Activated naive CD8-positive, alpha-beta T cell (primary cell): ENCODE results near the gene GTF2F1.
"Not testable (repeated sequence)": the region's sequence is repeated elsewhere in the genome, so short reads cannot be mapped to it uniquely, and the experiment has no call there.

ENCODE experiments used
- H3K27ac Mint-ChIP-seq: one replicate; pipeline ENCODE4 v1.8.0; 2021; ENCODE audit warnings: mixed read lengths
- H3K27me3 Mint-ChIP-seq: one replicate; pipeline ENCODE4 v1.8.0; 2021; ENCODE audit warnings: mixed read lengths
- H3K36me3 Mint-ChIP-seq: one replicate; pipeline ENCODE4 v1.8.0; 2021; ENCODE audit warnings: mixed read lengths
- H3K4me1 Mint-ChIP-seq: one replicate; pipeline ENCODE4 v1.8.0; 2021; ENCODE audit warnings: low read depth, mixed read lengths
- H3K4me3 Mint-ChIP-seq: one replicate; pipeline ENCODE4 v1.8.0; 2021; ENCODE audit warnings: mild to moderate bottlenecking, mixed read lengths
- H3K9me3 Mint-ChIP-seq: one replicate; pipeline ENCODE4 v1.8.0; 2021; ENCODE audit warnings: low read depth, mixed read lengths

The GTF2F1 gene

DNA sequence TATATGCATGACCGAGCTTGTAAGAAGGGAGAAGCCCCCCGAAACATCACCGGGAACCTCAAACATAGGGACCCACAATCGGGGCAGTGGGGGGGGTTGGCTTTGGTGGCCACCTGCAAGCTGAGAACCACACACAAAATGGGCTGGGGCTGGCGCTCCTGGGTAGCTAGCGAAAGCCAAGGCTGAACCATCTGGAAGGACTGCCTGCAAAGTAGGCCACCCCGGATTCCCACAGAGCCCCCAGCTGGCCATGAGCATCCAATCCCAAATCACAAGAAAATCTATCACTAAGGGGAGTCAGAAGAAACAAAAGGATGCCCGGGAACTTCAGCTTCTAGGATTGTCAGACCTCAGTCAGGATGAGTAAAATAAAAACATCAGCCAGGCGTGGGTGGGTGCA is 14.5 kb downstream of the GTF2F1 start:
- H3K36me3 Mint-ChIP-seq = peaks cover 7% of the 10 kb centered on the region
- H3K27ac Mint-ChIP-seq = no peak overlapping the region
- no peaks in the 10 kb centered on the region for H3K9me3 Mint-ChIP-seq
- H3K4me3 Mint-ChIP-seq = no peak overlapping the region
- H3K4me1 Mint-ChIP-seq = peaks cover 3% of the 10 kb centered on the region
- no peaks in the 10 kb centered on the region for H3K27me3 Mint-ChIP-seq

DNA sequence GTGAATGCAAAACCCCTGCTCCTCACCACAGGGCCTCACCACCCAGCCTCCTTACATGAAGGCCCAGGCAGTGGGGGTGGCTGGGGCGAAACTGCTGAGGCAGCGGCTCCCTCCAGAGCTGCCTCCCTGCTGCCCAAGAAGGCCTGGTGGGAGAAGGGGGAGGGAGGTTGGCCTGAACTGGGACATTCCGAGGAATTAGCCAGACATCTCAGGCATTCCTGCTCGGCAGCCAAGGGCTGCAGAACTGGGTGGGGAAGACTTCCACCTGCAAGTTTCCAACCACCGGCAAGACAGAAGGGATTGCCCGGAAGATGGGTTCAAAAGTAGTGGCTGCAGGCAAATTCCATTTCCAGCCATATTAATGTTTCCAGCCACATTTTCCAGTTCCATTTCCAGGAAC is 14.9 kb downstream of the GTF2F1 start:
- no peaks in the 10 kb centered on the region for H3K9me3 Mint-ChIP-seq
- H3K4me1 Mint-ChIP-seq = peaks cover 3% of the 10 kb centered on the region
- H3K4me3 Mint-ChIP-seq = no peak overlapping the region
- no peaks in the 10 kb centered on the region for H3K27me3 Mint-ChIP-seq
- H3K36me3 Mint-ChIP-seq = peaks cover 5% of the 10 kb centered on the region
- no peak overlapping the region for H3K27ac Mint-ChIP-seq

- H3K27ac Mint-ChIP-seq = no peak overlapping the region
- no peaks in the 10 kb centered on the region for H3K9me3 Mint-ChIP-seq
- peaks cover 8% of the 10 kb centered on the region for H3K4me1 Mint-ChIP-seq
- peaks cover 3% of the 10 kb centered on the region for H3K36me3 Mint-ChIP-seq
- H3K27me3 Mint-ChIP-seq = no peaks in the 10 kb centered on the region
- H3K4me3 Mint-ChIP-seq = no peak overlapping the region
Observed at GRCh38 chr19:6376512-6377190, 16.3 kb downstream of the GTF2F1 start.

GRCh38 chr19:6375411-6376010 is 17.5 kb downstream of the GTF2F1 start, which contains the start of gene PSPN:
TSS of gene PSPN (minus strand) at chr19:6375933. CDS start at chr19:6375849, 84 bp downstream.
- Mint-ChIP-seq H3K27me3 (no peaks in the 10 kb centered on the region), H3K27ac (no peak within 1 kb of the TSS), H3K36me3 (peaks cover 3% of the 10 kb centered on the region), H3K4me1 (peaks cover 8% of the 10 kb centered on the region), H3K4me3 (no peak within 1 kb of the TSS), H3K9me3 (no peaks in the 10 kb centered on the region)

DNA sequence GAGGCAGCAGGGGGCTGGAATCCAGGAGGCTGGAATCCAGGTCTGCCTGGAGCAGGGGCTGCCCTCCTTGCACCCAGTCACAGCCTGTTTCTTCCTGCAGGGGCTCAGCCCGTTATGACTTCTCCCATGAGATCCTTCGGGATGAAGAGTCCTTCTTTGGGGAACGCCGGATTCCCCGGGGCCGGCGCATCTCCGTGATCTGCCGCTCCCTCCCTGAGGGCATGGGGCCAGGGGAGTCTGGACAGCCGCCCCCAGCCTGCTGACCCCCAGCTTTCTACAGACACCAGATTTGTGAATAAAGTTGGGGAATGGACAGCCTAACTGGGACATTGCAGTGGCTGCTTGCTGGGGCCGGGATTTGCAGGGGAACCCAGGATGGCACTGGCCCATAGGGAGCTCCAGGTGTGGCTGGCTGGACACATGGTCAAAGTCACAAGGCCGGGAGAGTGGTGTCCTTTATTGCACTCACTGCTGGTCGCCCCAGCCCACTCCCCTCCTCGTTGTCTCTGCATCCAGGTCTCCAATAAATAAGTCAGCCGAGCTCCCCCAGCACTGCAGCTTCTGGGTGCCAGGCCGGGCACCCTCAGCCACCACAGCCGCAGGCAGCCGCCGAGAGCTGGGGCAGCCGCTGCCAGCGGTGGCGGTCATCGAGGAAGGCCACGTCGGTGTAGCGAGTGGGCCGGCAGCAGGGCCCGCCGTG is 18.1 kb downstream of the GTF2F1 start:
- H3K27me3 Mint-ChIP-seq = no peaks in the 10 kb centered on the region

GRCh38 chr19:6374161-6374709 is 18.7 kb downstream of the GTF2F1 start:
- Mint-ChIP-seq H3K4me3 (no peak overlapping the region), H3K36me3 (no peaks in the 10 kb centered on the region), H3K4me1 (peaks cover 11% of the 10 kb centered on the region), H3K9me3 (no peaks in the 10 kb centered on the region), H3K27me3 (no peaks in the 10 kb centered on the region), H3K27ac (peak overlapping the region; percentile 46)

More for the DNA sequence above, 18.1 kb downstream of the GTF2F1 start:
- Mint-ChIP-seq H3K27ac (peak overlapping the region; percentile 46), H3K36me3 (peaks cover 2% of the 10 kb centered on the region), H3K4me1 (peaks cover 9% of the 10 kb centered on the region), H3K9me3 (no peaks in the 10 kb centered on the region), H3K4me3 (no peak overlapping the region)

DNA sequence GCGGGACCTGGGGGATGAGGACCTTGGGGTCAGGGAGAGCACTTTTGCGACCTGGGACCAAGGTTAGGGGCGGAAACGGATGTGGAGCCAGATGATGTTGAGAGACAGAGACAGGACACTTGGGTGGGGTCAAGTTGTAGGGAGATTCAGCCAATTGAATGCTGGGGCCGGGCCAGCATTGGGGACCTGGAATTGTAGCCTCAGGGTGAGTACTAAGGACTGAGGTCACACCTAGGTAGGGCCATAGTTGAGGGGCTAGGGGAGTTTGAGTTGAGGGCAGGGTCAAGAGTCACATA is 19.2 kb downstream of the GTF2F1 start:
- Mint-ChIP-seq H3K9me3 (no peaks in the 10 kb centered on the region), H3K27ac (peak overlapping the region; percentile 70), H3K4me3 (peak overlapping the region; percentile 88), H3K4me1 (peaks cover 11% of the 10 kb centered on the region), H3K36me3 (no peaks in the 10 kb centered on the region), H3K27me3 (no peaks in the 10 kb centered on the region)

DNA sequence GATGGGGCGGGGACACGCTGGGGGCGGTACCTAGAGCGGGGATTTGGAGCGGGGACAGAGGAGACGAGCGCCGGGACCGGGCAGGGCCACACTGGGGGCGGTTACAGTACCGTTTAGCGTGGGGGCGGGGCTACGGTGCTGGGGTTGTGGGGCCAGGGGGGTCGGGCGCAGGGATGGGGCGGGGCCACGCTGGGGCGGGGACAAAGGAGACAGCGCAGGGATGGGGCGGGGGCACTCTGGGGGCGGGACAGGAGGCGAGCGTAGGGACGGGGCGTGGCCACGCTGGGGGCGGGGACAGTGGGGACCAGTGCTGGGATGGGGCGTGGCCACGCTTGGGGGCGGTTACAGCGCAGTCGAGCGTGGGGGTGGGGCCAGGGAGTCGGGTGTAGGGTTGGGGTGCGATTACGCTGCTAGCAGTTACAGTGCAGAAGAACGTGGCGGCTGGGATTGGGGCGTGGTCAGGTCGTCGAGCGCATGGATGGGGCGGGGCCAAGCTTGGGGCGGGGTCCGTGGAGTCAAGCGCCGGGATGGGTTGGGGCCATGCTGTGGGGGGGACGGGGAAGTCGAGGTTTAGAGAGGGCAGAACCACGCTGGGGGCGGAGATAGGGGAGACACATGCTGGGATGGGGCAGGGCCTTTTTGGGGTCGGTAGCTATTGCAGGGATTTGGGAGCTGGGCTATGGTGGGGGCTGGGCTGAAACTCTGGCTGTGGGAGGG is 19.7 kb downstream of the GTF2F1 start:
- no peaks in the 10 kb centered on the region for H3K36me3 Mint-ChIP-seq
- H3K27ac Mint-ChIP-seq = peak overlapping the region; percentile 92
- H3K27me3 Mint-ChIP-seq = no peaks in the 10 kb centered on the region
- peak overlapping the region; percentile 88 for H3K4me3 Mint-ChIP-seq
- peaks cover 11% of the 10 kb centered on the region for H3K4me1 Mint-ChIP-seq
- H3K9me3 Mint-ChIP-seq = no peaks in the 10 kb centered on the region

DNA sequence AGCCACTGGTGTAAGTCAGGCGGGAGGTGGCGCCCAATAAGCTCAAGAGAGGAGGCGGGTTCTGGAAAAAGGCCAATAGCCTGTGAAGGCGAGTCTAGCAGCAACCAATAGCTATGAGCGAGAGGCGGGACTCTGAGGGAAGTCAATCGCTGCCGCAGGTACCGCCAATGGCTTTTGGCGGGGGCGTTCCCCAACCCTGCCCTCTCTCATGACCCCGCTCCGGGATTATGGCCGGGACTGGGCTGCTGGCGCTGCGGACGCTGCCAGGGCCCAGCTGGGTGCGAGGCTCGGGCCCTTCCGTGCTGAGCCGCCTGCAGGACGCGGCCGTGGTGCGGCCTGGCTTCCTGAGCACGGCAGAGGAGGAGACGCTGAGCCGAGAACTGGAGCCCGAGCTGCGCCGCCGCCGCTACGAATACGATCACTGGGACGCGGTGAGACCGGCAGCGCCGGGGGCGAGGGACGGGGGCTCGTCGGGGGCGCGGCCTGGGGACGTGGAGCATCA is 20.3 kb downstream of the GTF2F1 start, which contains the start of gene ALKBH7:
Gene ALKBH7, plus strand, starts transcription at position 201 of the 502 bp plus-strand sequence. Its CDS starts 27 bp downstream, at position 228.
- Mint-ChIP-seq H3K36me3 (no peaks in the 10 kb centered on the region), H3K4me3 (peak within 1 kb of the TSS; percentile 88), H3K9me3 (no peaks in the 10 kb centered on the region), H3K27me3 (no peaks in the 10 kb centered on the region), H3K27ac (peak within 1 kb of the TSS; percentile 92), H3K4me1 (peaks cover 11% of the 10 kb centered on the region)

DNA sequence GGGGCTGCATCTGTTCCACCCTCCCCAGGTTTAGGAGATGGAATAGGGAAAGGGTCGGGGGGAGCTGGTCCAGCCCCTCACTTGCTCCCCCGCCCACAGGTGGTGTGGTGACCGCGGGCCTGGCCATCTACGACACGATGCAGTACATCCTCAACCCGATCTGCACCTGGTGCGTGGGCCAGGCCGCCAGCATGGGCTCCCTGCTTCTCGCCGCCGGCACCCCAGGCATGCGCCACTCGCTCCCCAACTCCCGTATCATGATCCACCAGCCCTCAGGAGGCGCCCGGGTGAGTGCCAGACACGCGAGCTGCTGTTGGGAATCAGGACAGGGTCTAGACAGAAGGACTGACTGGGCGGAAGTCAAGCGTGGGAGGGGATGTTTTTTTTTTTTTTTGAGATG is 28.6 kb downstream of the GTF2F1 start:
- Mint-ChIP-seq H3K27ac (no peak overlapping the region), H3K36me3 (no peaks in the 10 kb centered on the region), H3K27me3 (no peaks in the 10 kb centered on the region), H3K4me1 (peaks cover 17% of the 10 kb centered on the region), H3K4me3 (peak overlapping the region; percentile 32), H3K9me3 (no peaks in the 10 kb centered on the region)

DNA sequence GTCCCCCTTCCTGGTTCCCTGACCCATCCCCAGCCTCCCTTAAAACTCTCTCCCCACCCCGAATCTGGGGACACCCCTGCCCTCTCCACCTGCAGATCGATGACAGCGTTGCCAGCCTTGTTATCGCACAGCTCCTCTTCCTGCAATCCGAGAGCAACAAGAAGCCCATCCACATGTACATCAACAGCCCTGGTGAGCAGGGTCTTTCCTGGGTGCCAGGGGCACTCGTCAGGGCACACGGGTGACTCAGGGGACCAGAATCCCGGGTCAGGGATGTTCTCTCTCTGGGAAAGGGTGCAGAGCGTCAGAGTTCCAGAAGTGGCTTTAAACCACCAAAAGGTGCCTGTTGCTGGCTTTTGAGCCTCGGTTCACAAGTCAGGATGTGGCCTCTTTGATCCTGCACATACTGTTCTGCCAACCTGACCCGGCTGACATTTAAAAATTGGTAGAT is 30.6 kb downstream of the GTF2F1 start:
- H3K36me3 Mint-ChIP-seq = no peaks in the 10 kb centered on the region

DNA sequence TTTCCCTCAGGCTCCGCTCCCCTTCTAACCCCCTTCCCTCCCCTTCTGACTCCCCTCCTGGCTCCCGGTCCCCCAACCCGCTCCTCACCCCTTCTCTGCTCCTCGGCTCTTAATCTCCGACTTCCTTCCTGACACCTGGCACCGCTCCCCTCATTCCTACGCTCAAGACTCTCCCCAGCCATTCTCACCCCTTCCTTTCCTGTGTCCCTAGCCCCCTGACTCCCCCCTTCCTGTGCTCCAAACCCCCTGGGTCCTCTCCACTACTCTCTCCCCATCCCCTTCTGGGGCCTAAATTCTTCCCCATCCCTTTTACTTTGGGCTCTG is 31.0 kb downstream of the GTF2F1 start:
- Mint-ChIP-seq H3K27me3 (no peaks in the 10 kb centered on the region), H3K9me3 (no peaks in the 10 kb centered on the region), H3K4me3 (peak overlapping the region; percentile 98), H3K27ac (peak overlapping the region; percentile 97), H3K36me3 (no peaks in the 10 kb centered on the region), H3K4me1 (peaks cover 17% of the 10 kb centered on the region)

More for the DNA sequence above, 30.6 kb downstream of the GTF2F1 start:
- no peaks in the 10 kb centered on the region for H3K27me3 Mint-ChIP-seq
- H3K27ac Mint-ChIP-seq = peak overlapping the region; percentile 97
- H3K9me3 Mint-ChIP-seq = no peaks in the 10 kb centered on the region
- peak overlapping the region; percentile 98 for H3K4me3 Mint-ChIP-seq
- H3K4me1 Mint-ChIP-seq = peaks cover 17% of the 10 kb centered on the region

- not testable (repeated sequence) for H3K9me3 Mint-ChIP-seq, H3K36me3 Mint-ChIP-seq, H3K27me3 Mint-ChIP-seq
- H3K4me3 Mint-ChIP-seq = peak overlapping the region; percentile 98
- peaks cover 14% of the 10 kb centered on the region for H3K4me1 Mint-ChIP-seq
- H3K27ac Mint-ChIP-seq = peak overlapping the region; percentile 97
Observed at GRCh38 chr19:6360857-6361216, 32.1 kb downstream of the GTF2F1 start.

DNA sequence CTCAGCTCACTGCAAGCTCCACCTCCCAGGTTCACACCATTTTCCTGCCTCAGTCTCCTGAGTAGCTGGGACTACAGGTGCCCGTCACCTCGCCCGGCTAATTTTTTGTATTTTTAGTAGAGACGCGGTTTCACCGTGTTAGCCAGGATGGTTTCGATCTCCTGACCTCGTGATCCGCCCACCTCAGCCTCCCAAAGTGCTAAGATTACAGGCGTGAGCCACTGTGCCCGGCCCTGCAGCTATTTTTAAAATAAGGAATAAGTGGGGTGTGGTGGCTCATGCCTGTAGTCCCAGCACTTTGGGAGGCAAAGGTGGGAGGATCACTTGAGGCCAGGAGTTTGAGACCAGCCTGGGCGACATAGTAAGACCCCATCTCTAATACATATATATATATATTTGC is 32.5 kb downstream of the GTF2F1 start:
- H3K27me3 Mint-ChIP-seq, H3K36me3 Mint-ChIP-seq, H3K9me3 Mint-ChIP-seq, H3K27ac Mint-ChIP-seq: not testable (repeated sequence)
- peaks cover 14% of the 10 kb centered on the region for H3K4me1 Mint-ChIP-seq
- peak overlapping the region; percentile 49 for H3K4me3 Mint-ChIP-seq
